Pancreas (tissue), 10 donors: ENCODE measurements around the gene DDX10. TPM values are rescaled to one million over a fixed set of nuclear protein-coding genes. Genes with fewer than 3 reads are reported as not detected.

Source experiments
- ATAC-seq, 4 donors: fragments of 200-7000 bp; cut with Tn5 transposase; one replicate each; pipeline versions ENCODE4 v1.8.0 to v1.9.1; 2020; ENCODE audit warnings: mild to moderate bottlenecking in 4 of 4, moderate library complexity in 4 of 4
- DNase-seq, 6 donors: peaks; one replicate each; pipeline ENCODE4 v3.0.0-alpha.2; 2020
- FAIRE-seq: peaks from 2 replicates; lab custom pipeline; 2012; peaks lifted over from hg19 to GRCh38; lab: Jason Lieb, UNC
- H3K27ac ChIP-seq, 4 donors: fragments of 200-600 bp; sonication (generic); 1 replicate in 3 of 4; 2 replicates in 1 of 4; pipeline versions ENCODE4 v1.5.0 to v1.8.0; 2020
- H3K27me3 ChIP-seq, 4 donors: fragments of 200-600 bp; one replicate each; pipeline ENCODE4 v1.8.0; 2021
- H3K36me3 ChIP-seq, 3 donors: fragments of 200-600 bp; sonication (generic) in 1 of 3; one replicate each; pipeline versions ENCODE4 v1.5.0 to v1.8.0; 2020 to 2021
- H3K4me1 ChIP-seq, 3 donors: fragments of 200-600 bp; one replicate each; pipeline ENCODE4 v1.8.0; 2021
- H3K4me3 ChIP-seq, 4 donors: fragments of 200-600 bp; sonication (generic) in 2 of 4; one replicate each; pipeline versions ENCODE4 v1.5.0 to v1.8.0; 2020 to 2021
- H3K9me3 ChIP-seq, 4 donors: fragments of 200-600 bp; one replicate each; pipeline ENCODE4 v1.8.0; 2021
- CTCF ChIP-seq, 4 donors: fragments of 200-600 bp; sonication (generic) in 3 of 4; IDR thresholded peaks; one replicate each; pipeline versions ENCODE4 v1.5.0 to v1.8.0; 2021; ENCODE audit warnings: antibody characterized with exemption in 4 of 4
- WGBS, 2 donors: extraction: QIAGEN DNeasy Blood & Tissue Kit; methylation state at CpG; one replicate each; pipeline ENCODE4 v1.1.7; 2013; 5-methylcytosine and 5-hydroxymethylcytosine counted together
- intact Hi-C, 3 donors: fragments of 100-400 bp; cut with DNase I; formaldehyde crosslinking; loops; one replicate each; pipeline versions ENCODE4 v1.11.1 to v1.14.2; 2022
- polyA plus RNA-seq, 2 donors: library from polyadenylated mRNA; stranded (reverse); fragments of 200-250 nt; gene quantifications; one replicate each; pipeline ENCODE4 v1.2.3, GENCODE V29; 2013
- total RNA-seq, 6 donors: library from RNA; stranded (reverse); fragmentation: NEBNext Ultra II Directional in 4 of 6; extraction: Animal tissue kit (Norgen Biotek cat#: 25700) in 4 of 6; gene quantifications; one replicate each; pipeline versions ENCODE4 v1.2.1 to v1.2.4, GENCODE V29; 2021 to 2023
- donor health status: healthy with polysubstance abuse.
- donor health status: DM: no; HTN: no; CAD: no; lungs with moderate emphysema.
- donor health status: DM: no; HTN: no; CAD: no.
- donor health status: control.
- donor health status: control.
- donor health status: Bipolar disorder and iron deficiency.
- donor health status: DM: yes; HTN: yes; CAD: no.
- donor health status: DM: no; HTN: no; CAD: no.
- donor health status: DM: no; HTN: no; CAD: no.
- donor health status: DM: yes; HTN: yes; CAD: no.

DDX10 gene
- total and polyA plus RNA-seq, 8 donors = 10.9 to 18.4 (median 16.5) TPM

GRCh38 chr11:108913204-108913603, 248.3 kb downstream of the DDX10 start:
- no peaks in the 10 kb centered on the region for H3K9me3 ChIP-seq
- no peaks in the 10 kb centered on the region for H3K27me3 ChIP-seq
- ATAC-seq (no peak), DNase-seq (no peak), FAIRE-seq (no peak)
- H3K4me1 ChIP-seq = no peaks in the 10 kb centered on the region
- H3K4me3 ChIP-seq = no peak overlapping the region
- intact Hi-C loops = no loop called here
- TF ChIP-seq CTCF (IDR thresholded peaks at IDR 0.05) = no peak
- no peaks in the 10 kb centered on the region for H3K36me3 ChIP-seq
- no peak overlapping the region for H3K27ac ChIP-seq
- 79 to 85% methylated on average over 4 of the region's 4 CpGs for WGBS, 2 donors

- Histone ChIP-seq H3K4me3 (no peak overlapping the region), H3K27me3 (no peaks in the 10 kb centered on the region), H3K36me3 (no peaks in the 10 kb centered on the region), H3K27ac (no peak overlapping the region), H3K4me1 (no peaks in the 10 kb centered on the region), H3K9me3 (no peaks in the 10 kb centered on the region)
- intact Hi-C loops = no loop called here
- no peak for TF ChIP-seq CTCF (IDR thresholded peaks at IDR 0.05)
- DNase-seq (no peak), FAIRE-seq (no peak), ATAC-seq (no peak)
- WGBS, 2 donors = 93% methylated on average over 2 of the region's 2 CpGs
Measured at GRCh38 chr11:108914211-108914610, 249.3 kb downstream of the DDX10 start.

GRCh38 chr11:108914981-108915380, 250.1 kb downstream of the DDX10 start:
- no peak for TF ChIP-seq CTCF (IDR thresholded peaks at IDR 0.05)
- H3K9me3 ChIP-seq = no peaks in the 10 kb centered on the region
- intact Hi-C loops = no loop called here
- H3K4me1 ChIP-seq = no peaks in the 10 kb centered on the region
- H3K27me3 ChIP-seq = no peaks in the 10 kb centered on the region
- no peak overlapping the region for H3K27ac ChIP-seq
- ATAC-seq (no peak), FAIRE-seq (no peak), DNase-seq (no peak)
- H3K4me3 ChIP-seq = no peak overlapping the region
- H3K36me3 ChIP-seq = no peaks in the 10 kb centered on the region

GRCh38 chr11:108915666-108916065, 250.8 kb downstream of the DDX10 start:
- FAIRE-seq (no peak), ATAC-seq (no peak), DNase-seq (no peak)
- intact Hi-C loops = no loop called here
- Histone ChIP-seq H3K4me1 (no peaks in the 10 kb centered on the region), H3K4me3 (no peak overlapping the region), H3K27me3 (no peaks in the 10 kb centered on the region), H3K36me3 (no peaks in the 10 kb centered on the region), H3K9me3 (no peaks in the 10 kb centered on the region), H3K27ac (no peak overlapping the region)
- TF ChIP-seq CTCF (IDR thresholded peaks at IDR 0.05) = no peak
- WGBS, 2 donors = 87 to 90% methylated on average over 2 of the region's 2 CpGs

- Histone ChIP-seq H3K4me1 (no peaks in the 10 kb centered on the region), H3K9me3 (no peaks in the 10 kb centered on the region), H3K4me3 (no peak overlapping the region), H3K27me3 (no peaks in the 10 kb centered on the region), H3K27ac (no peak overlapping the region), H3K36me3 (no peaks in the 10 kb centered on the region)
- FAIRE-seq = no peak
- 68 to 76% methylated on average over 1 of the region's 1 CpG for WGBS, 2 donors
- DNase-seq = no peak
- TF ChIP-seq CTCF (IDR thresholded peaks at IDR 0.05) = no peak
- no peak for ATAC-seq
- intact Hi-C loops = no loop called here
Measured at GRCh38 chr11:108916290-108916689, 251.4 kb downstream of the DDX10 start.
